Glutamatergic neuron (in vitro differentiated cells): Measurements from ENCODE around the gene RSPO1. TPM values are rescaled to one million over a fixed set of nuclear protein-coding genes. Genes with fewer than 3 reads are reported as not detected.
A peak's percentile ranks its signal among the peaks of the same experiment; 100 is the strongest.

ENCODE experiments used
- DNase-seq: peaks from one replicate; pipeline ENCODE4 v3.0.0; 2022
- H3K27ac Mint-ChIP-seq: one replicate; pipeline ENCODE4 v1.8.0; 2020; ENCODE audit warnings: mild to moderate bottlenecking, mixed read lengths, inconsistent platforms; ENCODE audit not compliant: unreplicated experiment
- H3K27me3 Mint-ChIP-seq: one replicate; pipeline ENCODE4 v1.8.0; 2020; ENCODE audit warnings: mild to moderate bottlenecking, moderate library complexity, mixed read lengths, inconsistent platforms; ENCODE audit not compliant: unreplicated experiment
- H3K36me3 Mint-ChIP-seq: one replicate; pipeline ENCODE4 v1.8.0; 2020; ENCODE audit warnings: mild to moderate bottlenecking, mixed read lengths, inconsistent platforms; ENCODE audit not compliant: unreplicated experiment
- H3K4me1 Mint-ChIP-seq: one replicate; pipeline ENCODE4 v1.8.0; 2020; ENCODE audit warnings: mild to moderate bottlenecking, low read depth, mixed read lengths, inconsistent platforms; ENCODE audit not compliant: unreplicated experiment
- H3K4me3 Mint-ChIP-seq: one replicate; pipeline ENCODE4 v1.8.0; 2020; ENCODE audit warnings: mild to moderate bottlenecking, mixed read lengths, inconsistent platforms; ENCODE audit not compliant: unreplicated experiment
- H3K9me3 Mint-ChIP-seq: one replicate; pipeline ENCODE4 v1.8.0; 2020; ENCODE audit warnings: mild to moderate bottlenecking, moderate library complexity, mixed read lengths, inconsistent platforms; ENCODE audit not compliant: unreplicated experiment
- total RNA-seq: library from RNA; stranded (reverse); fragmentation: NEBNext Ultra II Directional; extraction: Animal tissue kit (Norgen Biotek cat#: 25700); gene quantifications from one replicate; pipeline ENCODE4 v1.2.1, GENCODE V29; 2021; ENCODE audit not compliant: unreplicated experiment
- TF ChIP-seq, protein P1 (sequence below): fragments of 200-600 bp; sonication (generic); IDR thresholded peaks from one replicate; pipeline ENCODE4 v1.5.0; 2021; ENCODE audit not compliant: partially characterized antibody, unreplicated experiment

Gene RSPO1
- total RNA-seq, 1 donor from 2014 or later: not detected

DNA sequence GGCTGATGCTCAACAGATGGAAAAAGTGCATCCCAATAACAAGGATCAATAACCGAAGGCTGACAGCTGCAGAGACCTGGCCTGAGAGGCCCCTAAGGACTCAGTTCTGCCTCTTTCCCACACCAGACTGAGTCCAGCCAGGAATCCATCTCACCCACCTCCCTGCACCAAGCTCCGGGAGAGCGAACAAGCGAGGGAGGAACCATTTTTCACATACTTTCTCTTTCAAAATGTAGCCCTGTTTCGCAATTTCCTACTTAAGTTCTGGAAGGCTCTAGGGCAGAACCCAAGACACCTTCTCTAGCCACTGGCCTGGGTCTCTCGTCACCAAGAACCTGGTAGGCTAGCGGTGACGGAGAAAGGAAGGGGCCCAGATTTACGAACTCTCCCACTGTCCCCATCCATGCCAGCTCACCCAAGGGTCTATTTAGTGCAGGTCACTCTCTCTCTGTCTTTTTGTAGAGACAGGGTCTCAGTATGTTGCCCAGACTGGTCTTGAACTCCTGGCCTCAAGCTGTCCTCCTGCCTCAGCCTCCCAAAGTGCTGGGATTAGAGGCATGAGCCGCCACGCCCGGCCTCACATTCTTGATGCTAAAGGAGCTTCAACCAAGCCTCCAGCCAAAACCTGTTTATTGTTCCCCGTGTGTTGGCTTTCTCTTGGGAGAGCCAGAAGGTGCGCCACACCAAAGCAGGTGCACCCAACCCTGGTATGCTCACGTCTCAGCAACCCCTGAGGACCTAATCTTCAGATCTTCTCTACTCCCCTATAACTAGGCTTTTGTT lies 28.0 kb downstream of the RSPO1 start:
- Mint-ChIP-seq H3K4me3 (peak overlapping the region; percentile 68), H3K9me3 (no peaks in the 10 kb centered on the region), H3K27me3 (peaks cover 1% of the 10 kb centered on the region), H3K4me1 (peaks cover 20% of the 10 kb centered on the region), H3K27ac (no peak overlapping the region), H3K36me3 (no peaks in the 10 kb centered on the region)
- TF ChIP-seq, protein P1, sequence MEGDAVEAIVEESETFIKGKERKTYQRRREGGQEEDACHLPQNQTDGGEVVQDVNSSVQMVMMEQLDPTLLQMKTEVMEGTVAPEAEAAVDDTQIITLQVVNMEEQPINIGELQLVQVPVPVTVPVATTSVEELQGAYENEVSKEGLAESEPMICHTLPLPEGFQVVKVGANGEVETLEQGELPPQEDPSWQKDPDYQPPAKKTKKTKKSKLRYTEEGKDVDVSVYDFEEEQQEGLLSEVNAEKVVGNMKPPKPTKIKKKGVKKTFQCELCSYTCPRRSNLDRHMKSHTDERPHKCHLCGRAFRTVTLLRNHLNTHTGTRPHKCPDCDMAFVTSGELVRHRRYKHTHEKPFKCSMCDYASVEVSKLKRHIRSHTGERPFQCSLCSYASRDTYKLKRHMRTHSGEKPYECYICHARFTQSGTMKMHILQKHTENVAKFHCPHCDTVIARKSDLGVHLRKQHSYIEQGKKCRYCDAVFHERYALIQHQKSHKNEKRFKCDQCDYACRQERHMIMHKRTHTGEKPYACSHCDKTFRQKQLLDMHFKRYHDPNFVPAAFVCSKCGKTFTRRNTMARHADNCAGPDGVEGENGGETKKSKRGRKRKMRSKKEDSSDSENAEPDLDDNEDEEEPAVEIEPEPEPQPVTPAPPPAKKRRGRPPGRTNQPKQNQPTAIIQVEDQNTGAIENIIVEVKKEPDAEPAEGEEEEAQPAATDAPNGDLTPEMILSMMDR: no peak
- DNase-seq: no peak

DNA sequence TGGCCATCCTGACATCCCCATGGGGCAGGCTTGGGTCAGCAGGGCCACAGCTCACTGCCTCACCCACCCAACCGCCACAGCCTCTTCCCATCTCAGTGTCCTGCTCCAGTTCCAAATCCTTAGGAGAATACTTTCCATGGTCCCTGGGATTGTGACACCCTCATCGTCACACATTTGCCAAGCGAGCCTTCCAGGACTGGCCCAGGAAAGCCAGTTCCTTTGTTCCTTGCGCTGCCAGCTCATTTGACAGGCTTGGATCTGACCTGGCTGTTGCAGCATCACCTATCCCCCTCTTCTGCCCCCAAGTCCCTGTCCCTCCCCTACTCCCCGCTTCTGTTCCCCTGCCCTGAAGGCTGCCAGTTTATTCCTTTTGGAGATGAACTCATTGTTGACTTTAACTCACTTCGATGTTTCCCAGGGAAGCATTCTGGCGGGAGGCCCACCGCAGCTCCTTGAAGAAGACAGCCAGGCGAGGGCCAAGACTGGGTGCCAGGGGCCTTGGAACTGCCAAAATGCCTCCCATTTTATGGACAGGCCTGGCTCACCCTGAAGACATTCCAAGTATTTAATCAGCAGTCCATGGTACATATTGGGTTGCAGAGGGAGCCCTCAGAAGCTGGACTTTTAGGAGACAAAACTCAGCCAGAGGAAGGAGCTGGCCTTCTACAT lies 28.8 kb downstream of the RSPO1 start:
- H3K27ac Mint-ChIP-seq: no peak overlapping the region
- H3K4me3 Mint-ChIP-seq: peak overlapping the region; percentile 68
- peaks cover 6% of the 10 kb centered on the region for H3K27me3 Mint-ChIP-seq
- H3K36me3 Mint-ChIP-seq: no peaks in the 10 kb centered on the region
- no peaks in the 10 kb centered on the region for H3K9me3 Mint-ChIP-seq
- TF ChIP-seq, protein P1: no peak
- no peak for DNase-seq
- H3K4me1 Mint-ChIP-seq: peaks cover 20% of the 10 kb centered on the region

DNA sequence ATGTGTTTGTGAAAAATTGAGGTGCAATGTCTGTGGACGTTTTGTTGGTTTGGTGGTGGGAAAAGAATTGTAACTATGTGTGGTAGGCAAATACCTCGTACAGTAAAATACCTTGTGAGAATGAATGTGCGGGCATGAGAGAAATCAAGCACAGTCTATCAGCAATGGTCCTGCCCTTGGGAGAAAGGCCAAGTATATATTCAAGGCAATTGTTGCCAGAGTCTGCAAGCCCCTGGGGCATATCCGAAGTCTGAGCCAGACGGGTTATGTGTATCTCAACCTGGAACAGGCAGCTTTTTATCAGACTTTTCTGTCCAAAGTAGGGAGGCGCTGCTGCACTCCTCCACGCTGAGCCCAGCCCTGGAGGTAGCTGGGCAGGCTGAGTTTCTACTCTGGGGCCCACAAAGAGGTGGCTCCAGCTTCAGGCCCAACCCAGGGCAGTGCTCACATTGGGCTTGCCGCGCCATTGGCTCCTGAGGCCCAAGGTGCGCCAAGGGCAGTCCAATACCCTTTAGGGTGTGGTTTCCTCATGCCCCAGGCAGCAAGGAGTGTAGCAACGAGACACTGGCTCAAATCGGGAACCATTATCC lies 29.5 kb downstream of the RSPO1 start:
- no peak overlapping the region for H3K4me3 Mint-ChIP-seq
- peaks cover 20% of the 10 kb centered on the region for H3K4me1 Mint-ChIP-seq
- peaks cover 8% of the 10 kb centered on the region for H3K27me3 Mint-ChIP-seq
- H3K9me3 Mint-ChIP-seq: no peaks in the 10 kb centered on the region
- no peak overlapping the region for H3K27ac Mint-ChIP-seq
- no peak for DNase-seq
- no peaks in the 10 kb centered on the region for H3K36me3 Mint-ChIP-seq
- TF ChIP-seq, protein P1: no peak

DNA sequence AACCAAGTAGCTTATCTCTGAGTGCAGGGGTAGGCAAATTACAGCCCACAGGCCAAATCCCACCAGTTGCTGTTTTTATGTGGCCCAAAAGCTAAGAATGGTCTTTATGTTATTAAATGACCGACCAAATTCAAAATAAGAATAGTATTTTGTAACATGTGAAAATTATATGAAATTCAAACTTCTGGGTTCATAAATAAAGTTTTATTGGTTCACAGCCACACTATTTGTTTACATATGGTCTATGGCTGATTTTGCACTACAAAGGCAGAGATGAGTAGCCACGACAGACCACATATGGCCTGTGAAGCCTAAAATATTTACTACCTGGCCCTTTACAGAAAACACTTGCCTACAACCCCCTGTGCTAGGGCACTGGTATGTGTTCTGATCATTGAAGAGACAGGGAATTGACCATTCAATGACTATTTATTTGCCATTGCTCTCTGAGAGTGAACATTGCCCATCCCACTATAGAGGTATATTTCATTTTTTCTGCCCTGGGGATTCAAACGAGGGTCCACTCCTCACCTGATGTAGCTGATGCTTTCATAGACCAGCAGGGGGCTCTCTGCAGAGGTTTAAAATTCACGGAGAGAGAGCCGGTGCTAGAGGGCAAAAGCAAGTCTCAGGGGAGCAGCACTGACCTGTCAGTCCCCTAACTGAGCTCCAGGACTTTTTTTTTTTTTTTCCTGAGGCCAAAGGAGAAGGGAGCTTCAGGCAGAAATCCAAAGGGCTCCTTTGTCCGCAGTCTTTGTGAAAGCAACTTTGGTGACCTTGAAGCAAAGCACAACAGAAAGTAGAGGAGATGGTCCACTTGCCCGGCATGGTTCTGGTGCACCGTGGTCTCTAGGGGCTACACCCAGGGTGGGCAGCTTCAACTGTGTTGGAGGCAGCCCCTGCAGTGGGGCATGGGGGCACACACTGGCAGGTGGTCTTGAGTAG lies 31.7 kb downstream of the RSPO1 start:
- Mint-ChIP-seq H3K27me3 (peaks cover 9% of the 10 kb centered on the region), H3K27ac (no peak overlapping the region), H3K4me3 (no peak overlapping the region), H3K36me3 (no peaks in the 10 kb centered on the region), H3K9me3 (no peaks in the 10 kb centered on the region), H3K4me1 (peaks cover 20% of the 10 kb centered on the region)
- TF ChIP-seq, protein P1: peak; percentile 77
- DNase-seq: peak; percentile 61
